ENCODE results near the gene HMGXB3.

HMGXB3 gene

DNA sequence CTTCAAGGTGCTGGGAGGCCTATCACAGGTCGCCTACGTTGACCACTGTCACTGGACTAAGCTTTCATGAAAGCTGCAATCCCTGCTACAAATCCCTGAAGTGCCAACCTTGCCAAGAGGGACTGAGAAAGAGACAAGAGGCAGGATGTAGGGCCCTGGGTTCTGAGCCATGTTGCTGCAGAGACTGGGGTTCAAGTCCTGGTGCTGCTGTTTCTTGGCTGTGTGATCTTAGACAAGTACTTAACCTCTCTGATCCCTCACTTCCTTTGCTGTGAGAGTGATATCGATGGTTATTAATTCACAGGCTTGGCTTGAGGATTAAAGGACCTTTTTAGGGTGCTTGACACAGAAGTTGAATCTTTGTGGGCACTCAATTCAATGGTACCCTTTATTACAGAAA lies 70.3 kb downstream of the HMGXB3 start:
- Histone ChIP-seq H3K4me2 (ENCODE audit: low read length) (no peak overlapping the region), H3K36me3 (ENCODE audit: control insufficient read depth, insufficient read depth, low read length) (no peaks in the 10 kb centered on the region), H2AFZ (no peak overlapping the region), H3K9ac (no peak overlapping the region), H3K27me3 (ENCODE audit: control insufficient read depth, insufficient read depth, low read length) (no peaks in the 10 kb centered on the region), H3K9me3 (ENCODE audit: control insufficient read depth, low read length) (no peaks in the 10 kb centered on the region), H3K79me2 (no peaks in the 10 kb centered on the region), H3K27ac (no peak overlapping the region), H3K4me3 (ENCODE audit: low read depth, low read length) (no peak overlapping the region), H3K4me1 (peaks cover 5% of the 10 kb centered on the region)
- TF ChIP-seq, protein P1, sequence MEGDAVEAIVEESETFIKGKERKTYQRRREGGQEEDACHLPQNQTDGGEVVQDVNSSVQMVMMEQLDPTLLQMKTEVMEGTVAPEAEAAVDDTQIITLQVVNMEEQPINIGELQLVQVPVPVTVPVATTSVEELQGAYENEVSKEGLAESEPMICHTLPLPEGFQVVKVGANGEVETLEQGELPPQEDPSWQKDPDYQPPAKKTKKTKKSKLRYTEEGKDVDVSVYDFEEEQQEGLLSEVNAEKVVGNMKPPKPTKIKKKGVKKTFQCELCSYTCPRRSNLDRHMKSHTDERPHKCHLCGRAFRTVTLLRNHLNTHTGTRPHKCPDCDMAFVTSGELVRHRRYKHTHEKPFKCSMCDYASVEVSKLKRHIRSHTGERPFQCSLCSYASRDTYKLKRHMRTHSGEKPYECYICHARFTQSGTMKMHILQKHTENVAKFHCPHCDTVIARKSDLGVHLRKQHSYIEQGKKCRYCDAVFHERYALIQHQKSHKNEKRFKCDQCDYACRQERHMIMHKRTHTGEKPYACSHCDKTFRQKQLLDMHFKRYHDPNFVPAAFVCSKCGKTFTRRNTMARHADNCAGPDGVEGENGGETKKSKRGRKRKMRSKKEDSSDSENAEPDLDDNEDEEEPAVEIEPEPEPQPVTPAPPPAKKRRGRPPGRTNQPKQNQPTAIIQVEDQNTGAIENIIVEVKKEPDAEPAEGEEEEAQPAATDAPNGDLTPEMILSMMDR (IDR thresholded peaks at IDR 0.05): no peak

DNA sequence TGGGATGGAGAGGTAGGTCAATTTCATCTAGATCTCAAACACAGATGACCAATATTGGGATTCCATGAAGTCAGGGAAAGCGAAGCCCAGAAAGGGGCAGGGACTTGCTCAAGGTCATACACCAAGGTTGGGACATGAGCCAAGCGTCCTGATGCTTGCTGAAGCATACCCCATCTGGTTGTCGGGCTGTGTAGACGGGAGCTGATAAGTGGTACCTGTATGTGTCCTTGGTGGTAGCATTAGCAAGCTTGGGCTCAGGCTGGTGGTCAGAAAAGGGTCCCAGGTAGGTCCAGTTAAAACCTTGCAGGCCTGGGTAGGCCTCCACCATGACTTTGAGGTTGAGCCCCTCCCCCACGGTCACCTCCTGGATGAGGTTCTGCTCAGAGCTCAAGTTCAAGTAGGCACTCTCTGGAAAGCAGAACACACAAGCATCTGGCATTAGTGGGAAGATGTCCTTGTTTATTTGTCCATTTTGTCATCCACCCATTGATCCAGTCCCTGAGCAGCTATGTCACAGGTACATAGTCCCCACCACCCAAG lies 72.6 kb downstream of the HMGXB3 start:
- Histone ChIP-seq H3K27me3 (ENCODE audit: control insufficient read depth, insufficient read depth, low read length) (no peaks in the 10 kb centered on the region), H3K27ac (no peak overlapping the region), H3K9ac (no peak overlapping the region), H3K9me3 (ENCODE audit: control insufficient read depth, low read length) (no peaks in the 10 kb centered on the region), H3K4me1 (peaks cover 5% of the 10 kb centered on the region), H3K4me3 (ENCODE audit: low read depth, low read length) (no peak overlapping the region), H3K36me3 (ENCODE audit: control insufficient read depth, insufficient read depth, low read length) (no peaks in the 10 kb centered on the region), H3K4me2 (ENCODE audit: low read length) (no peak overlapping the region), H2AFZ (no peak overlapping the region), H3K79me2 (no peaks in the 10 kb centered on the region)
- TF ChIP-seq, protein P1 (IDR thresholded peaks at IDR 0.05): no peak

DNA sequence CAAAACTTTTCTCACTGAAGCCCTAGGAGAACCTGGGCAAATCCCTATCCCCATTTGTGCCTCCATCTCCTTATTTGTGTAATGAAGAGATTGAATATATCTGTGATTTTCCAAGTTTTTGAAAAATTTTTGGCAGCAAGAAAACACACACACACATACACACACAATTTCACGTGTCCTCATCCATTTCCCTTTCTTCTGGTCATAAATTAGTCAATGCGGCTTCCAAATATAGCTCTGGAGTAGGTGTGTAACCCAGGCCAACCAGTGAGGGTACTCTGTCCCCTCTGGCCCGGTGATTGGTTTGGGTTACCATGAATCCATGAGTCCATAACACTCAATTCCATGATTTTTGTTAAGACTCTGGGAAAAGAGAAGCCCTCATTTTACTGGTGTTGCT lies 73.1 kb downstream of the HMGXB3 start:
- Histone ChIP-seq H3K4me1 (peaks cover under 1% of the 10 kb centered on the region), H3K27ac (no peak overlapping the region), H2AFZ (no peak overlapping the region), H3K36me3 (ENCODE audit: control insufficient read depth, insufficient read depth, low read length) (no peaks in the 10 kb centered on the region), H3K4me2 (ENCODE audit: low read length) (no peak overlapping the region), H3K9me3 (ENCODE audit: control insufficient read depth, low read length) (no peaks in the 10 kb centered on the region), H3K4me3 (ENCODE audit: low read depth, low read length) (no peak overlapping the region), H3K9ac (no peak overlapping the region), H3K27me3 (ENCODE audit: control insufficient read depth, insufficient read depth, low read length) (no peaks in the 10 kb centered on the region), H3K79me2 (no peaks in the 10 kb centered on the region)
- TF ChIP-seq, protein P1 (IDR thresholded peaks at IDR 0.05): no peak

DNA sequence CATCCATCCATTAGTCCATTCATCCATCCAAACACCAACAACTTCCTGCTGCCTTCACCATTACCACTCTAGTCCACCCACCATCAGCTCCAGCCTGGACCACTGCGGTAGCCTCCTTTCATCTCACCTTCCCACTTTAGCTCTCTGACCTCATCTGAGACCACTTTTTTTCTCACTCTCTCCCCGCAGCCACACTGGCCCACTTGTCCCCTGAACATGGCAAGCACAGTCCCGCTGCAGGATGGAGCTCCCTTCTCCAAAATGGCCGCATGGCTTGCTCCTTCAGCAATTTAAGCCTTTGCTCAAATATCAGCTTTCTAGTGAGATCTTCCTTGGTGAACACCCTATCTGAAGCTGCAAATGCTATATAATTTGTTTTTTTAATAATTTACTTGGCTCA lies 74.7 kb downstream of the HMGXB3 start:
- Histone ChIP-seq H3K36me3 (ENCODE audit: control insufficient read depth, insufficient read depth, low read length) (no peaks in the 10 kb centered on the region), H3K9ac (no peak overlapping the region)

DNA sequence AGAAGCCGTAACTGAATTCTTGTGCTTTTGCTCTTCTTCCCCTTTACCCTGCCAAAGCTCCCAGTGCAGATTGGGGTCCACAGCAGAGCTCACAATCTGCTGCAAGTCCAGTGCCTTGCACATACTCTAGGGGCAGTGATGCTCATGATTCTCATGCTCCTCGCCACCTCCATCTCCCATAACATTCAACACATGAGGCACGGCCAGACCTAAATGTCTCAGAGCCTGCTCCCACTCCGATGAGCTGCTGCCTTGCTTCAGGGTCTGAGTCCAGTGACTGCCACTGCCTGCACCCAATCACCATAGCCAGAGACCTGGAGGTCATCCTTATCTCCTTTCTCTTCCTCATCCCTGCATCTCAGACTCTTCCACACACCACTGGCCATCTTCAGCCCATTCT lies 75.3 kb downstream of the HMGXB3 start:
- no peaks in the 10 kb centered on the region for H3K79me2 ChIP-seq
- no peak overlapping the region for H3K27ac ChIP-seq
- H3K9ac ChIP-seq: no peak overlapping the region
- no peaks in the 10 kb centered on the region for H3K4me1 ChIP-seq
- H3K4me3 ChIP-seq (ENCODE audit: low read depth, low read length): no peak overlapping the region
- H3K9me3 ChIP-seq (ENCODE audit: control insufficient read depth, low read length): no peaks in the 10 kb centered on the region
- H3K4me2 ChIP-seq (ENCODE audit: low read length): no peak overlapping the region
- H2AFZ ChIP-seq: no peak overlapping the region
- TF ChIP-seq, protein P1 (IDR thresholded peaks at IDR 0.05): no peak
- no peaks in the 10 kb centered on the region for H3K27me3 ChIP-seq (ENCODE audit: control insufficient read depth, insufficient read depth, low read length)
- H3K36me3 ChIP-seq (ENCODE audit: control insufficient read depth, insufficient read depth, low read length): no peaks in the 10 kb centered on the region

More for the DNA sequence above, 74.7 kb downstream of the HMGXB3 start:
- no peak overlapping the region for H3K4me2 ChIP-seq (ENCODE audit: low read length)
- H3K4me3 ChIP-seq (ENCODE audit: low read depth, low read length): no peak overlapping the region
- TF ChIP-seq, protein P1 (IDR thresholded peaks at IDR 0.05): no peak
- H3K4me1 ChIP-seq: no peaks in the 10 kb centered on the region
- H3K79me2 ChIP-seq: no peaks in the 10 kb centered on the region
- no peak overlapping the region for H2AFZ ChIP-seq
- no peaks in the 10 kb centered on the region for H3K27me3 ChIP-seq (ENCODE audit: control insufficient read depth, insufficient read depth, low read length)
- no peaks in the 10 kb centered on the region for H3K9me3 ChIP-seq (ENCODE audit: control insufficient read depth, low read length)
- no peak overlapping the region for H3K27ac ChIP-seq
